Stimulated activated CD8-positive, alpha-beta memory T cell treated with anti-CD3 and anti-CD28 coated beads, Interleukin-7, amount 100 ng/mL, for 48 hours (primary cell): ENCODE measurements around the gene ZBED4.
"Not testable (repeated sequence)": the region's sequence is repeated elsewhere in the genome, so short reads cannot be mapped to it uniquely, and the experiment has no call there.

Experiments
- DNase-seq, 2 donors: peaks; one replicate each; pipeline ENCODE4 v3.0.0-alpha.2; 2020; ENCODE audit warnings: low read depth in 1 of 2; ENCODE audit errors: extremely low read depth in 1 of 2

Gene ZBED4

GRCh38 chr22:49826603-49827270, 26.9 kb upstream of the ZBED4 start:
- DNase-seq, result no peak

- no peak for DNase-seq
Measured at GRCh38 chr22:49827271-49827852, 26.3 kb upstream of the ZBED4 start.

- DNase-seq, result no peak
Measured at GRCh38 chr22:49827853-49828598, 25.6 kb upstream of the ZBED4 start, which contains the start of gene BRD1. BRD1 (minus strand) TSS chr22:49827873; CDS start chr22:49824317, 3,556 bp downstream.

GRCh38 chr22:49828599-49828965, 25.1 kb upstream of the ZBED4 start:
- no peak for DNase-seq

- no peak for DNase-seq
Measured at GRCh38 chr22:49829044-49829853, 24.4 kb upstream of the ZBED4 start.

GRCh38 chr22:49833340-49834007, 20.2 kb upstream of the ZBED4 start:
- DNase-seq, result no peak

GRCh38 chr22:49838771-49839717, 14.6 kb upstream of the ZBED4 start:
- peak; percentile 78 to 89 for DNase-seq

GRCh38 chr22:49845241-49845640, 8.4 kb upstream of the ZBED4 start:
- DNase-seq, result no peak

- no peak for DNase-seq
Measured at GRCh38 chr22:49845666-49846459, 7.8 kb upstream of the ZBED4 start.

- DNase-seq, result no peak
Measured at GRCh38 chr22:49847751-49848689, 5.6 kb upstream of the ZBED4 start.

- no peak for DNase-seq
Measured at GRCh38 chr22:49848690-49849160, 4.9 kb upstream of the ZBED4 start.

- DNase-seq, result no peak
Measured at GRCh38 chr22:49849161-49850020, 4.3 kb upstream of the ZBED4 start.

GRCh38 chr22:49850021-49850911, 3.4 kb upstream of the ZBED4 start:
- no peak for DNase-seq

GRCh38 chr22:49850959-49851802, 2.5 kb upstream of the ZBED4 start:
- DNase-seq, result no peak

GRCh38 chr22:49852568-49852897, 1.1 kb upstream of the ZBED4 start:
- not testable (repeated sequence) for DNase-seq
